Endothelial cell of umbilical vein (primary cell): ENCODE measurements around the gene KIF25.

Experiments used
- CTCF ChIP-seq, 2 donors: IDR thresholded peaks; 1 replicate in 1 of 2; 2 replicates in 1 of 2; pipeline ENCODE4 v1.5.1; 2011; ENCODE audit warnings: low read length in 2 of 2, mild to moderate bottlenecking in 2 of 2, moderate library complexity in 2 of 2, control low read depth in 1 of 2, inconsistent platforms in 1 of 2, low read depth in 1 of 2; ENCODE audit not compliant: insufficient read depth in 1 of 2; ENCODE audit errors: extremely low read depth in 1 of 2
- EZH2 ChIP-seq: IDR thresholded peaks from 2 replicates; pipeline ENCODE4 v1.6.1; 2012; ENCODE audit warnings: borderline replicate concordance, low read depth, mild to moderate bottlenecking, moderate library complexity, low read length, inconsistent platforms; ENCODE audit not compliant: severe bottlenecking
- FOS ChIP-seq: IDR thresholded peaks from 2 replicates; pipeline ENCODE4 v1.6.1; 2011; ENCODE audit warnings: mild to moderate bottlenecking, low read length, moderate library complexity, borderline replicate concordance; ENCODE audit not compliant: insufficient read depth
- JUN ChIP-seq: IDR thresholded peaks from 2 replicates; pipeline ENCODE4 v1.6.1; 2011; ENCODE audit warnings: borderline replicate concordance, low read depth; ENCODE audit not compliant: insufficient read length, insufficient read depth
- MYC ChIP-seq: IDR thresholded peaks from one replicate; pipeline ENCODE4 v1.6.1; 2011; ENCODE audit warnings: mild to moderate bottlenecking, low read depth, low read length
- POLR2A ChIP-seq: IDR thresholded peaks from 2 replicates; pipeline ENCODE4 v1.6.1; 2012; ENCODE audit warnings: low read depth, mild to moderate bottlenecking, control low read depth, low read length
- POLR2AphosphoS5 ChIP-seq: IDR thresholded peaks from 2 replicates; pipeline ENCODE4 v1.6.1; 2012; ENCODE audit warnings: low read depth, mild to moderate bottlenecking, control low read depth, low read length, moderate library complexity; ENCODE audit not compliant: insufficient read depth
- TF ChIP-seq, protein P1 (sequence below): IDR thresholded peaks from 2 replicates; pipeline ENCODE4 v1.6.1; 2011; ENCODE audit not compliant: insufficient read depth, insufficient read length

DNA sequence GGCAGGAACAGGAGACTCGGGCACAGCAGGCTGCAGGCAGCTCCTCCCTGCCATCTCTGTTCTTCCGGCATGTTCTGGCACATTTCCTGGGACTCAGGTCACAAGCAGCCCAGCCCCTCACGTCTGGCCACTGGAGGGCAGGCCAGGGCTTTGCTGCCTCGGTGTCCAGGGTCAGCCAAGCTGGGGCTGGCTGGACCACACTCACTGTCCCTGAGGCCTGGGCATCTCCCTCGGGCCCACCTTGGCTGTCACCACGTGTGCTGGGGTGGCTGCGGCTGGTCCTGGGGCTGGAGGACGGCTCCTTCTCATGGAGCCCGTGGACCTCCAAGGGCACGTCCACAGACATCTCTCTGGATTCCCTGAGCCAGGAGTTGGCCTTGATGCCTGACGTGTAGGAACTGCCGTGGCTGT is 63.1 kb downstream of the KIF25 start:
- no peak for TF ChIP-seq JUN
- no peak for TF ChIP-seq CTCF (IDR thresholded peaks at IDR 0.05; ENCODE audit: extremely low read depth in 1 of 2, insufficient read depth in 1 of 2, low read depth in 1 of 2, low read length in 2 of 2)
- TF ChIP-seq POLR2A = no peak
- TF ChIP-seq EZH2 = no peak
- TF ChIP-seq, protein P1, sequence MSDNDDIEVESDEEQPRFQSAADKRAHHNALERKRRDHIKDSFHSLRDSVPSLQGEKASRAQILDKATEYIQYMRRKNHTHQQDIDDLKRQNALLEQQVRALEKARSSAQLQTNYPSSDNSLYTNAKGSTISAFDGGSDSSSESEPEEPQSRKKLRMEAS = no peak
- no peak for TF ChIP-seq POLR2AphosphoS5
- no peak for TF ChIP-seq FOS
- no peak for TF ChIP-seq MYC
